KG1 (cell line): ENCODE results near the gene AWAT2.

Experiments used
- DNase-seq: peaks from one replicate; lab custom pipeline; 2025; lab: John Stamatoyannopoulos, UW

Gene AWAT2, protein sequence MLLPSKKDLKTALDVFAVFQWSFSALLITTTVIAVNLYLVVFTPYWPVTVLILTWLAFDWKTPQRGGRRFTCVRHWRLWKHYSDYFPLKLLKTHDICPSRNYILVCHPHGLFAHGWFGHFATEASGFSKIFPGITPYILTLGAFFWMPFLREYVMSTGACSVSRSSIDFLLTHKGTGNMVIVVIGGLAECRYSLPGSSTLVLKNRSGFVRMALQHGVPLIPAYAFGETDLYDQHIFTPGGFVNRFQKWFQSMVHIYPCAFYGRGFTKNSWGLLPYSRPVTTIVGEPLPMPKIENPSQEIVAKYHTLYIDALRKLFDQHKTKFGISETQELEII

GRCh38 chrX:70049925-70050324 is at the start of gene AWAT2:
AWAT2 (minus strand) TSS chrX:70049938; CDS start chrX:70049932, 6 bp downstream.
- DNase-seq = no peak

DNA sequence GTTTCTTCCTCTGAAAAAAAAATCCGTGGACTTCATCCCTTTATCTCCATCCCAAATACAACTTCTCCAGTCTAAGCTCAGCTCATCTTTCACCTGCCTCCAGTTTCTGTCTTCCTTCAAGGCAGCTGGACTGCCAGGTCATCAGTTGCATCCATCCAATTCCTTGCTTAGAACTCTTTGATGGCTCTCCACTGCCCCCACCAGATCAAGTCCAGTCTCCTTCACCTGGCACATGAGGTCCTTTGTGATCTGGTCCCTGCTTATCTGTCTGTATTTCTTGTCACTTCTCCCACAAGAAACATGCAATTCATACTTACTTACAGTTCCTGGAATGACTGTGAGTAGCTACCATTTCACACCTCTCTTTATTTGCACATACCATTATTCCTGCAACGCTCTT is 46.3 kb upstream of the AWAT2 start:
- no peak for DNase-seq

DNA sequence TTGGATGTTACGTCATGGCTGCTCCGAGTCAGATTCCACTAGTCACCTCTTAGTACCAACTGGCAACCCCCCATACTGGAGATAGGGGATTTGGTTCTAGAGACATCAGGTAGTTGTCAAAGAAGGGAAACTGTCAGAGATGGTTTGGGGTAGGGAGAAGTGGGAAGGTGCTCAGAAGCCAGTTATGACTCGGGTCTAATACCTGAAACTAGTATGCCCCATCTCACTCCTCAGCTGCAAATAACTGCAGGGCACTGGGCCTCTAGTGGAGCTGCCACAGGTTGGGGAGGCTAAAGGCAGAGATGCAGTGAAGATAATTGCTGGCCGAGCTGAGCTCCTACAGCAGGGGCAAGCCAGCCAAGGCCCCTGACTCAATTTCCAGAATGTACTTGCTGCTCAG is 42.5 kb upstream of the AWAT2 start:
- no peak for DNase-seq

DNA sequence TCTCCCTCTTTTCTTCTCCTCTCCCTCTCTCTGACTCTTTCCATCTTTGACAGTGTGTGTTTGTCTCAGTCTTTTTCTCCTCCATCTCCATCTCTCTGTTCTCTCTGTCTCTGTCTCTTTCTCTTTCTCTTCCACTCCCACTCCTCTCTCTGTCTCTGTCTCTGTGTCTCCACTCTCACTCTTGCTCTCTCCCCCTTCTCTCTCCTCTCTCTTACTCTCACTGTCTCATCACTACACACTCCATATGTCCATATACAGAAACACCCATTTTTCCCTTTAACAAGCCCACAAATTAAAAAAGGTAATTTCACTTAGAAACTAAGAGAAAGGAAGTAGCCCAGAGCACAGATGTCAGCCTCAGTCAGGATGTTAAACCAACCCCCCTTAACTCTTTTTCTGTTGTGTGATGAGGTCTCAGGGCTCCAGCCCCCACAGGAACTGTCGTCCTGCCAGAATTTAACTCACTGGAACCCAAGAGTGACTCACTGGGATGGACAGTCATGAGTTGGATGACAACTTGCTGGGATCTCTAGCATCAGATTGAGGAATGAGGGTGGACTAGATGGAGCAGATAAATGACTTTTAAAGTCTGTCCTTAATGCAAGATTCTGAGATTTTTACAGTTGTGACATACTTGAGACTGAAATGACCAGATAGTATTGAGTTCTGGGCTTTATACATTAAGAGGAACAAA is 40.0 kb upstream of the AWAT2 start:
- no peak for DNase-seq

GRCh38 chrX:70088751-70089150 is 39.0 kb upstream of the AWAT2 start:
- DNase-seq = no peak

GRCh38 chrX:70087857-70088630 is 38.3 kb upstream of the AWAT2 start:
- no peak for DNase-seq

- no peak for DNase-seq
Observed at GRCh38 chrX:70084592-70085240, 35.0 kb upstream of the AWAT2 start.

DNA sequence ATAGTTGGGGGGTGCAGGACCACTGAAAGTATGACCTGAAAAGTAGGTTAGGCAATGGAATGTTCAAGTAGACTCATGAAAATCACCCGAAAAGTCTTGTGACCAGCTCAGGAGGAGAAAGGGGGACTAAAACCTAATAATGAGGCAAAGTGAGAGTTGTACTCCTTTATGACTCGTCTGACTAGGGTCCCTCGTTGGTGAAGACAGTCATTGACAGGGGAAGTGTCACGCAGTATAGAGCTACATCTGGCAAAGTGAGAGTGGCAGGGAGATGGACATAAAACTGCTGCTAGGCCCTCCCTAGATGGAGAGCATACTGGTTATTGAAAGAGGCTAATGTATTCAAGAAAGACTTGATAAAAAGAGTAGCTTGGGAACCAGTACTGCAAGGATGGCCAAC is 33.0 kb upstream of the AWAT2 start:
- DNase-seq = no peak

DNA sequence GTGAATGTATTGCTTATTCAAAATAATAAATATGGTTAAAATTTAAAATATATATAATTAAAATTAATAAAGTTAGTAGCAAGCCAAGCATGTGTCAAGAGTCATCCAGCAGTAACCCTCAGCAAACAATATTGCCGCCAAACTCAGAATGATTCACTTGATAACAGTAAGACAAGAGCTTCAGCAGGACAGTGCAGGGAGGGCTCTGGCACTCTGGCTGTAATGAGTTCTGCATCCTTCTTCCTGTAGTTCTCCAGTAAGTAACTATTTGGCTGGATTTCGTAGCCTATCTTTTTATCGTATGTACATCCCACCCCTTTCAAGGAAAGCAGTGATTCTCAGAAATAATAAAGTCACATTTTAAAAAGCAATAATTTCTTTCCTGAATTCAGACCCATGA is 30.1 kb upstream of the AWAT2 start:
- DNase-seq = no peak

- no peak for DNase-seq
Observed at GRCh38 chrX:70079297-70079696, 29.6 kb upstream of the AWAT2 start.

- no peak for DNase-seq
Observed at GRCh38 chrX:70066646-70067045, 16.9 kb upstream of the AWAT2 start.

- no peak for DNase-seq
Observed at GRCh38 chrX:70062961-70063550, 13.3 kb upstream of the AWAT2 start.

DNA sequence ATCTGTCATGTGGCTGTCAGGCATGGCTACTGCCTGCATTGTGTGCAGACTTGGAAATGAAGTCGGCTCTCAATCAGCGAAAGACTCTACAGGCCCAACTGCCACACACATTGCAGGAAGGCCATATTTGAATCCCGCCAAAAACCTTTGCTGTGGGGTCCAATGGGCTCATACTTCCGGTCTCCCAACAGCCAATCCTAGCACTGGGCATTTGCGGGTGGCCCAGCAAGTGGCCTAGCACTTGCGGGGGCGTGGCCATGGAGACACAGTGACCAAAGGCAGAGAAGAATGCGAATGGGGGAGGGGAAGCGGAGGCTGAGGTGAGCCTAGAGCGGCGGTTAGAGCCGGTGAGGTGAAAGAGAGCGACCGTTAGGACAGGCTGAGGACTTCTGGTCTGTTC is 12.3 kb upstream of the AWAT2 start, which contains the start of gene OTUD6A:
Gene OTUD6A (plus strand): TSS at position 382 of the 400 bp plus-strand sequence. CDS start 68 bp downstream, outside the sequence.
- DNase-seq = no peak

DNA sequence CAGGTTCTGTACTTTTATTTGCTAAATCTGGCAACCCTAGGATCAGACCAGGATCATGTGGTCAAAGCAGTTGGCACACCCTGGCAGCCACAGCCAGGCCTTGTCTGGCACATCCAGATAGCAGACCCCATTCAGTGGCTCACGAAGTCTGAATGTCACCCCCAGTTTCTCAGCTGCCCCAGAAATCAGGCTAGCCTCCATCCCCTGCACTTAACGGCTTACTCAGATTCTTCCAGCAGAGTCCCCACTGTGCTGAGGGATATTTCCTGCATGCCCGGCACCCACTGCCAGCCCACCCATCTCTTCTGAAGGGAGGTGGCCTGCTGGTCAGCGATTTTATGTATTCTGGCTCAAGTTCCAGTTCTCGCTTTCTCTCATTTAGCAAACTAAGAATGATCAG is 4.7 kb upstream of the AWAT2 start:
- no peak for DNase-seq

- no peak for DNase-seq
Observed at GRCh38 chrX:70052895-70053615, 3.3 kb upstream of the AWAT2 start.

- DNase-seq = no peak
Observed at GRCh38 chrX:70049406-70049805, 332 bp downstream of the AWAT2 start.

DNA sequence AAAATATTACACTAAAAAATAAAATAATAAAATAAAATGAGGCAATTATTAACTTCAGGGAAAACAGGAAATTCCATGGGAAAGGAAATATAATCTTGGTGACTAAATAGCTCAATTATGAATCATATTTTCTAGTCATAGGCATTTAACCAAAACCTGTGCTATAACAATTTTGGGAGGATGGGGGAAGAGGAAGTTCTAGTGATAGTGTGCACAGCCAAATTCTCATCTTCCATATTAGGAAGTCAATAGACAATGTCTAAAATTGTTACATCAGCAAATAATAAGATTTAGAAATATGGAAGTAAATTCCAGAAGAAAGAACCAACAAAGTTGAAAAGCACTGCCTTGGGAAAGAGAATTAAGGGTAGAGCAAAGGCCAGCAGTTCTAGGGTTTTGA is 2.8 kb downstream of the AWAT2 start:
- no peak for DNase-seq

DNA sequence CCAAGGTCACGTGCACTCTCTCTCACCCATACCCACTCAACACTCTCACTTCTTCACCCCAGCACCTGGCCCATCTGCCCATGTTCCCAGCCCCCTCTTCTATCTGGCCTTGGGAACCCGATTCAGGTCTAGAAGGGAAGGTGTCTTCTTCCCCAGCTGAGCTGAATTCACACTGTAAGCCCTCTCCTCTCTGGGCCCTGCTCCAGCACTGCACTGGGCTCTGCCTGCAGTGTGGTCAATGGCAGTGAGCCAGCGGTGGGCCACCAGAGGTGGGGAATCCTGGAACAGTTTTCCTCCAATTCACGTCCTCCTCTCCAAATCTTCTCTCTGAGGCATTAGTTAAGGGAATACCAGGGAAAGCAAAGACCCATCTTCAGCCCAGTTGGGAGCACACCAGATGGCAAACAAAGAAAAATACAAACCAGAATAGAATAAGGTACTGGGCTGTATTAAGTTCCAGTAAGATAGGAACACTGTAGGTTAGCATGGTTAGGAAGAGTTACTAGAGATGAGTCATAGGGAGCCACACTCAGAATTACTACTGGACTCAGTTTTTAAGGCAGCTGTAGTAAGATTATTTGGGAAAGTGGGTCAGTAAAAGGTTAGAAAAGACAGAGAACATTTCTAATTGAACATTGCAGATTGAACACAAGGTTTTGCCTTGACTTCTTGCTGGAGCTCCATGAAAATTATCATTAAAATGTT is 5.0 kb downstream of the AWAT2 start:
- no peak for DNase-seq

DNA sequence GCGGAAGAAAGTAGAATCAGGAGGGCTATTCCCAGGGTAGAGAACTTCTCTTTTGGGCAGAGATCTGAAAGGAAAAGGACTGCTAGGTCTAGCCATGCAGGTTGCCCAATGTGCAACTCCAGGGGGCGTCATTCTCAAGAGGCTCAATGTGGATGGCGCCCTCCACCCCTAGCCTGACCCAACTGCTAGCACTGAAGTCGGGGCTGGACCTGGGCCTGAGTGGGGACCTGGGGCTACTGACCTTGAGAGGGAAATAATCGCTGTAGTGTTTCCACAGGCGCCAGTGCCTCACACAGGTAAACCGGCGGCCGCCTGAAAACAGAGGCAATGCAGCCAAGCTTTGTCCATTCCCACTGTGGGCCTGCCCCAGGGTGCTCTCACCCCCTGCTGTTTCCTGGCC is 6.1 kb downstream of the AWAT2 start:
- DNase-seq = no peak
